Measurements from ENCODE around the gene OR51D1.

OR51D1 gene

DNA sequence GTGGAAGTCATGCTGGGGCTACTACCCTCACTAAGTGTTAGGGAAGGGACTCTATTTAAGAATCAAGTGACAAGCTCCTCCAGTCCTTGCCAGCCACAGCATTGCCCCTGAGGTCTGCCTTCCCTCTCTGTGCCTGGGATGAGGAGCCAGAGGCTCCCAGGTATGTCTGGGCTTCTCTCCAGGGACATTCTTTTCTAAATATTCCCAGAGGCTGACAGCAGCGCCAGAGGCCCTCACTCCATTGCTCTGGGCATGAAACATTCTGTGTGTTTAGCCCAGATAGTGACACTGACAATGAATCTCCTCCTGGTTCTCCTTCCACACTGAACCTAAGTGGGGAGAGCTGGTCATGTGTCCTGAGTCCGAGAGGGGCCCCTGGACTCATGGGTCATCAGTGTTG lies 8.7 kb downstream of the OR51D1 start:
- no peak for DNase-seq

DNA sequence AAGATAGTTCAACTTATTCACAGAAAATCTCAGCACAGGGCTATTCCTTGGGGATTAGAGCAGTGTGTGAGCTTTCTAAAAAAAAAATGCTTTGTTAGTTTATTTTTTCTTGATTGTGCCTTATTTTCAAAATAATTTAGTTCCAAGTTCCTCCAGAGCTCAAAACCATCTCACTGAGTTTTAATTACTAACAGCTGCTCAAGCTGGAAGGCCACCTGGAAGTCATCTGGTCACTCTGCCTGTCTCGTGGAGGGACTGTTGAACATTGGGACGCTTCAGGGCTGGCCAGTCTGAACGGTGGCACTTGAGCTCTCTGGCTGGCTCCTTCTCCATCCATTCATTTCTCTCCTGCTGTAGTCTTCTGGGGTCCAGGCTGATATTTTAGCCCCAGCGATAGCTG lies 10.5 kb downstream of the OR51D1 start:
- DNase-seq = no peak

- DNase-seq = no peak
These were observed 17.5 kb downstream of the OR51D1 start for GRCh38 chr11:4654635-4655369.

- no peak for DNase-seq
These were observed 21.6 kb downstream of the OR51D1 start for GRCh38 chr11:4658629-4659445.

DNA sequence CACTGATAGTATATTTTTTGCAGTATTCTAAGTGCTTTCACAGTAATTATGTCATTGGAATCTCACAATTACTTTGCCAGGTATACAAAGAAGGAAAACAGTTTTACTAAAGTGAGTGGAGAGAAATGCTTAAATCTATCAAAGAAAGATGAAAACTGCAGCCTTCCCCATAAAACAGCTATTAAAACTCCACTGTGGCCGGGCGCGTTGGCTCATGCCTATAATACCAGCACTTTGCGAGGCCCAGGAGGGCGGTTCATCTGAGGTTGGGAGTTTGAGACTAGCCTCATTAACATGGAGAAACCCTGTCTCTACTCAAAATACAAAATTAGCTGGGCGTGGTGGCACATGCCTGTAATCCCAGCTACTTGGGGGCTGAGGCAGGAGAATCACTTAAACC lies 25.6 kb downstream of the OR51D1 start:
- DNase-seq = no peak

DNA sequence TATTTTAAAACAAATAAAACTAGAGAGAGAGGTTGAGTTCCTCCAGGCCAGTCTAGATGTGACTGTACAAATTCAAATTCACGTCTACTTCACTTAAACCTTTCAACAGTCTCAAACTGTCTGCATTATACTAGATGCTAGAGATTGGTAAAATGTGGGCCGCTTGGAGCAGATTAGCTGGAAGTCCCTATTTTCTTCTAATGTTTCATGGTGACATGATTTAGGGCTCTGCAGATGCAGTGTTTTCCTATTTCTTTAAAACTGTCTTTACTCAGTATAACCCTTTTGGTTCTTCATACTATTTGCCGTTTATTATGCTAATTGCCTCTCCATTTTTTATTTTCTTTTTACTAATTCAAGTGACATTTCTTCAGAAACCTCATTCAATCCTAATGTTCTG lies 26.9 kb downstream of the OR51D1 start:
- DNase-seq = no peak

DNA sequence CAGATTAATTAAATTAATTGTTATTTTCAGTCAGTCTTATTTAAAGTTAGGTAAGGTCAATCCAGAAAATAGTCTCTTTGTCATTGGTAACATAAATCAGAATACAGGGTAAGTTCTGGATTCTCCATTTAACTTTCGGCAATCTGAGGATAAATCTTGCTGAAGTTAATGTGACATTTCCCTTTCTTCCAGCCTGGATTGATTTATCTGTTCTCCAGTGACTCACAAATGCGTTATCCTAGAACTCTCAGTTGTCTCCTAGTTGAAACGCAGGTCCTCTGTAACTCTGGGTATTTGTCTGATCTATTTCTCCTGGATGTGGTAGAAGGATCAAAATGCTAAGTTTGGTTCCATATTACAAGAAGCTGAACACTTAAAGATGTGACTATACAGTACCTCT lies 27.5 kb downstream of the OR51D1 start:
- no peak for DNase-seq

DNA sequence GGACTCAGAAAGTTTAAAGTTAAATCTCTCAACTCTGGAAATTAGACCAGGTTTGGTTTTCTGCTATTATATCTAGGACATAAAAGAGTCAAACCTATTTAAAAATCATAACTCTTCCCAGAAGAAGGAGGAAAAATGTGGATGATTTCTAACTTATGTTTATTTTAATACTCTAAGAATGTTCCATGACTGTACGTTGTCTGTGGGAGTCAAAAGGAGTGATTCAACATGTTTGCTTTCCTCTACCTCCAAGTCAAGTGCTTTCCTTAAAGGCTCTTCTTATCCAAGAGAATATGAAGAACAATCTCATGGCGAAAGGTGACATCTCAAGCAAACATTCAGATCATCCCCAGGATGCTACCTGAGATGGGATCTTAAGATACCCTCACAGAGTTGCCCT lies 28.1 kb downstream of the OR51D1 start:
- no peak for DNase-seq

GRCh38 chr11:4671741-4672140 lies 34.5 kb downstream of the OR51D1 start:
- no peak for DNase-seq

- no peak for DNase-seq
These were observed 35.2 kb downstream of the OR51D1 start for GRCh38 chr11:4672470-4672869.

- DNase-seq = no peak
These were observed 36.5 kb downstream of the OR51D1 start for GRCh38 chr11:4673781-4674180.

- DNase-seq = peak; percentile 22
These were observed 40.7 kb downstream of the OR51D1 start for GRCh38 chr11:4677948-4678347.

- DNase-seq = peak; percentile 56
These were observed 43.1 kb downstream of the OR51D1 start for GRCh38 chr11:4680341-4680740.

GRCh38 chr11:4682623-4683419 lies 45.5 kb downstream of the OR51D1 start:
- no peak for DNase-seq

DNA sequence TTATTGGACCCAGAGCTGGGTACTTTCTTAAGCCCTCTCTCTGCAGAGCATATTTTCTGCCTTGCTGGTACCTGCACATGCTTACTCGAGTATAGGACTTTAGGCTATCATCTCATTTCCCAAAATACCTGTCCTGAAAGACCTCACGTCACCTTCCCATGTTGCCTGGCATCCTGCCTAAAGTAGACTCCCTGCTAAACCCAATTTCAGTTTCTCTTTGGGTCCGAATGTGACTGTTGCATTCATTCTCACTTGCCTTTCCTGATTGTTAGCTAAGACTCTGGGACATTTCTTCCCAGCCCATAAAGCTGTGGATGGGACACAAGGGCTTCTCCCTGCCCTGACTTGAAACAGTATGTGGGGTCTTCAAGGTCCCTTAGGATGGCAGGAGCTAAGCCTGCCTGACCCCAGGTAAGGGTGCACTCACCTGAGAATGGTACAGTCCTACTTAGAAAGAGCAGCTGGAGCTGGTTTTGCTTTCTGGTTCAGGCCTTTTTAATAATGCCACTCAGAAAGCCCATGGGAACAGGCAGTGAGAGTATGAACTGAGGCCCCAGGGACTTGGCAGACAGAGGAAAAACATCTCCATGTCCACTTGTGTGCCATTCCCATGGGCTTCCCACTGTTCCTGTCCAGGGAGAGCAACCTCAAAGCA lies 47.5 kb downstream of the OR51D1 start:
- DNase-seq = no peak
